ENCODE data around the gene ACTL9.

The ACTL9 gene

DNA sequence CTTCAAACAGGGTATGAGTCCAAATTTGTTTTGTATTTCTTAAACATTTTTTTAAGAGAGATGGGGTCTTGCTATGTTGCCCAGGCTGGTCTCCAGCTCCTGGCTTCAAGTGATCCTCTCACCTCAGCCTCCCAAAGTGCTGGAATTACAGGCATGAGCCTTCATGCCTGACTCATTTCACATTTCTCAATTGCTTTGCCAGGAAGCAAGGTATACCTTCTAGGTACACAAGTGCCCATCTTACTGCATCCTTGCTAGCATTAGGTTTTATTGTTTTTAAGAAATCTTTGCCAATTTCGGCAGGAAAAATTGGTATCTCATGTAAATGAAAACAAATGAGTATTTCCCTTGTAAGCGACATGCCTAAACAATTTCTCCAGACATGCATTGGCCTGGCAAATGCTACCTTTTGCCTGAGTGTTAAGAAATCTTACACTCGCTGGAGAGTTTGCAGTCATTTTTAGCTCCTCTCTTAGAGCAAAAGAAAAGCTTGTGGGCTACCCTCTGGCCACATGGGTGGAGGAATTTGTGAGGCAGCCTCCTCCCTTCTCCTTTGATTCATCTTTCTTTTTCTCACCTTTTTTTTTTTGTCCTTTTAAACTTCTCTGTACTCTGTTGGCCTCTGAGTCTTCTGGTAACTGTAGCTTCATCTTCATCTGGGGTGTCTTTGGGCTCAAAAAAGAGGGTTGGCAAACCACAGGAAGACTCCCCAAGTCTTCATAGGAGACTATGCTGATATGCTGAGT is 33.0 kb downstream of the ACTL9 start:
- Histone ChIP-seq H2AFZ (ENCODE audit: low read length, unreplicated experiment) (no peak overlapping the region), H3K27ac (ENCODE audit: low read depth, low read length) (no peak overlapping the region), H3K79me2 (ENCODE audit: control insufficient read depth, insufficient read depth, low read length, unreplicated experiment) (no peaks in the 10 kb centered on the region), H3K4me3 (ENCODE audit: low read depth, low read length) (no peak overlapping the region), H3K4me1 (ENCODE audit: control insufficient read depth, insufficient read depth, low read length, unreplicated experiment) (no peaks in the 10 kb centered on the region), H3K36me3 (ENCODE audit: insufficient read depth, low read length) (no peaks in the 10 kb centered on the region), H3K27me3 (ENCODE audit: insufficient read depth, low read length) (peaks cover 21% of the 10 kb centered on the region)

DNA sequence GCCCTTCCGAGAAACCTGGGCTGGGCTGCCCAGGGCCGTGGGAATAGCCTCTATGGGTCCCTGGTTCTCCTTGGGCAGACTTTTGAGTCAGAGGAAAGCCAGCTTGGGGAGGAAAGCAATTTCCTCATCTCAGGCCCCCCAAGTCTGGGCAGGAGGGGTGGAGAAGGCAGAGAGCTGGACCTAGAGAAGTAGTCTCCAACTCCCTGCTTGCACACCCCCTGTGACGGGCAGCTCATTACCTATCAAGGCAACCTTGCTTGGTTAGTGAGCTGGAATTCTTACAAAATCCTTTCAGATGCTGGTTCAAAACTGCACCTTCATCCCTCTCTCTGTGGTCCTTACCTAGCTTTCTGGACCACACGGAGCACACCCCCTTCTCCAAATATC is 33.9 kb downstream of the ACTL9 start:
- Histone ChIP-seq H3K27ac (ENCODE audit: low read depth, low read length) (no peak overlapping the region), H3K4me3 (ENCODE audit: low read depth, low read length) (no peak overlapping the region)

GRCh38 chr19:8663920-8664670 is 34.5 kb downstream of the ACTL9 start:
- no peaks in the 10 kb centered on the region for H3K79me2 ChIP-seq (ENCODE audit: control insufficient read depth, insufficient read depth, low read length, unreplicated experiment)
- no peaks in the 10 kb centered on the region for H3K4me1 ChIP-seq (ENCODE audit: control insufficient read depth, insufficient read depth, low read length, unreplicated experiment)
- H3K27ac ChIP-seq (ENCODE audit: low read depth, low read length) = no peak overlapping the region
- no peaks in the 10 kb centered on the region for H3K36me3 ChIP-seq (ENCODE audit: insufficient read depth, low read length)
- peaks cover 16% of the 10 kb centered on the region; the same call in 1 of the 2 replicates for H3K27me3 ChIP-seq (ENCODE audit: insufficient read depth, low read length)
- no peak overlapping the region for H3K4me3 ChIP-seq (ENCODE audit: low read depth, low read length)
- H2AFZ ChIP-seq (ENCODE audit: low read length, unreplicated experiment) = no peak overlapping the region

More for the DNA sequence above, 33.9 kb downstream of the ACTL9 start:
- Histone ChIP-seq H3K4me1 (ENCODE audit: control insufficient read depth, insufficient read depth, low read length, unreplicated experiment) (no peaks in the 10 kb centered on the region), H3K27me3 (ENCODE audit: insufficient read depth, low read length) (peaks cover 20% of the 10 kb centered on the region), H3K36me3 (ENCODE audit: insufficient read depth, low read length) (no peaks in the 10 kb centered on the region), H3K79me2 (ENCODE audit: control insufficient read depth, insufficient read depth, low read length, unreplicated experiment) (no peaks in the 10 kb centered on the region), H2AFZ (ENCODE audit: low read length, unreplicated experiment) (no peak overlapping the region)

DNA sequence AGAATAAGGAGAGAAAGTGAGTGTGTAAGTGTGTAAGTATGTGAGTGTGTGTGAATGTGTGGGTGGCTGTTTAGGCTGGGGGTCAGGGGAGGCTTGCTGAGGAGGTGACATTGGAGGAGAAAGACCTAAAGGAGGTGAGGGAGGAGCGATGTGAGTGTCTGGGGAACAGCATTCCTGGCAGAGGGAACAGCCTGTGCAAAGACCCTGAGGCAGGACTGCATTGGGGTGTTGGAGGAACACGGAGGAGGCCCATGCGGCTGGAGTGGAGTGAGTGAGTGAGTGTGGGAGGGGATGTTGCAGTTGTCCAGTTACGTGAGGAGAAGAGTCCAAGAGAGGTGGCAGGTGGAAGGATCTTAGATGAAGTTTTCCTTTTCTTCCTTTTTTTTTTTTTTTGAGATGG is 36.3 kb downstream of the ACTL9 start:
- Histone ChIP-seq H3K4me3 (ENCODE audit: low read depth, low read length) (no peak overlapping the region), H3K27ac (ENCODE audit: low read depth, low read length) (no peak overlapping the region), H2AFZ (ENCODE audit: low read length, unreplicated experiment) (no peak overlapping the region), H3K79me2 (ENCODE audit: control insufficient read depth, insufficient read depth, low read length, unreplicated experiment) (no peaks in the 10 kb centered on the region), H3K36me3 (ENCODE audit: insufficient read depth, low read length) (no peaks in the 10 kb centered on the region), H3K27me3 (ENCODE audit: insufficient read depth, low read length) (peaks cover 18% of the 10 kb centered on the region), H3K4me1 (ENCODE audit: control insufficient read depth, insufficient read depth, low read length, unreplicated experiment) (no peaks in the 10 kb centered on the region)

- H3K4me1 ChIP-seq (ENCODE audit: control insufficient read depth, insufficient read depth, low read length, unreplicated experiment) = no peaks in the 10 kb centered on the region
Observed at GRCh38 chr19:8659905-8660304, 38.7 kb downstream of the ACTL9 start.

GRCh38 chr19:8657869-8658268 is 40.7 kb downstream of the ACTL9 start:
- no peak overlapping the region for H3K27ac ChIP-seq (ENCODE audit: low read depth, low read length)
- H3K27me3 ChIP-seq (ENCODE audit: insufficient read depth, low read length) = peaks cover 11% of the 10 kb centered on the region
- H3K36me3 ChIP-seq (ENCODE audit: insufficient read depth, low read length) = no peaks in the 10 kb centered on the region
- no peak overlapping the region for H3K4me3 ChIP-seq (ENCODE audit: low read depth, low read length)
- H3K79me2 ChIP-seq (ENCODE audit: control insufficient read depth, insufficient read depth, low read length, unreplicated experiment) = no peaks in the 10 kb centered on the region
- H3K4me1 ChIP-seq (ENCODE audit: control insufficient read depth, insufficient read depth, low read length, unreplicated experiment) = no peaks in the 10 kb centered on the region
- H2AFZ ChIP-seq (ENCODE audit: low read length, unreplicated experiment) = no peak overlapping the region

More at GRCh38 chr19:8659905-8660304, 38.7 kb downstream of the ACTL9 start:
- Histone ChIP-seq H2AFZ (ENCODE audit: low read length, unreplicated experiment) (no peak overlapping the region), H3K27me3 (ENCODE audit: insufficient read depth, low read length) (peaks cover 16% of the 10 kb centered on the region), H3K27ac (ENCODE audit: low read depth, low read length) (no peak overlapping the region), H3K79me2 (ENCODE audit: control insufficient read depth, insufficient read depth, low read length, unreplicated experiment) (no peaks in the 10 kb centered on the region), H3K4me3 (ENCODE audit: low read depth, low read length) (no peak overlapping the region), H3K36me3 (ENCODE audit: insufficient read depth, low read length) (no peaks in the 10 kb centered on the region)

- H3K79me2 ChIP-seq (ENCODE audit: control insufficient read depth, insufficient read depth, low read length, unreplicated experiment) = no peaks in the 10 kb centered on the region
- no peak overlapping the region for H3K4me3 ChIP-seq (ENCODE audit: low read depth, low read length)
- no peaks in the 10 kb centered on the region for H3K36me3 ChIP-seq (ENCODE audit: insufficient read depth, low read length)
- no peak overlapping the region for H3K27ac ChIP-seq (ENCODE audit: low read depth, low read length)
- H3K4me1 ChIP-seq (ENCODE audit: control insufficient read depth, insufficient read depth, low read length, unreplicated experiment) = no peaks in the 10 kb centered on the region
- H3K27me3 ChIP-seq (ENCODE audit: insufficient read depth, low read length) = peaks cover 11% of the 10 kb centered on the region
- H2AFZ ChIP-seq (ENCODE audit: low read length, unreplicated experiment) = no peak overlapping the region
Observed at GRCh38 chr19:8655340-8655709, 43.3 kb downstream of the ACTL9 start.

DNA sequence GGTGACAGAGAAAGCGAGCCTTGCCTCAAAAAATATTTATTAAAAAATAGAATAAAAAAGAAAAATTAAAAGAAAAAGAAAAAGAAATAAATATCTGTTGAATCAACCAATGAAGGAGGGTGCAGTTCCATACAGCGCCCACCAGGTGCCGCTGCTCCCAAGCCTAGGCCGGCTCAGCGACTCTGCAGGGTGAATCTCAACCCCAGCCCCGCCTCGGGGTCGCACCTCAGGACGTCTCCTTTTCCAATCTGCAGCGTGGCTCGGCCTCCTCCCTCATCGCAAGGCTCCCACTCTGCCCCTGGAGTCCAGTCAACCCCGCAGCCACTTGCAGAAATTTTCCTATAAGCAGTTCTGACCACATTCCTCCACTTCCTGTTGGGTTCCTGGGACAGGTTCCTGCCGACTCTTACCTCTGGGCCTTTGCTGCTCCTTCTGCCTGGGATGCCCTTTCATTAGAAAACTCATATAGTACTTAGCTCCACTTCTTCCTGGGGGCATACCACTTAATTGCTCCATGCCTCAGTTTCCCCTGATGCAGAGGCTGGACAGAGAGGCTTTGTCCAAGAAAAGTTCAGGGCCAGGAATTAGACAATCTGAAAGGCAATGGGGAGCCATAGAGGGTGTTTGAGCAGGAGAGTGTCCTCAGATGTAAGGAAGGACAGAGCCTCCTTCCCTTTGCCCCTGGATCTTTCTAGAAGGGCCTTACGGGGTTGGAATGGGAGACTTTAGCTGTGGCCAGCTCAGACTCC is 43.8 kb downstream of the ACTL9 start:
- Histone ChIP-seq H3K79me2 (ENCODE audit: control insufficient read depth, insufficient read depth, low read length, unreplicated experiment) (no peaks in the 10 kb centered on the region), H3K27me3 (ENCODE audit: insufficient read depth, low read length) (peaks cover 11% of the 10 kb centered on the region), H3K27ac (ENCODE audit: low read depth, low read length) (no peak overlapping the region), H2AFZ (ENCODE audit: low read length, unreplicated experiment) (no peak overlapping the region), H3K4me3 (ENCODE audit: low read depth, low read length) (no peak overlapping the region), H3K4me1 (ENCODE audit: control insufficient read depth, insufficient read depth, low read length, unreplicated experiment) (no peaks in the 10 kb centered on the region), H3K36me3 (ENCODE audit: insufficient read depth, low read length) (no peaks in the 10 kb centered on the region)

DNA sequence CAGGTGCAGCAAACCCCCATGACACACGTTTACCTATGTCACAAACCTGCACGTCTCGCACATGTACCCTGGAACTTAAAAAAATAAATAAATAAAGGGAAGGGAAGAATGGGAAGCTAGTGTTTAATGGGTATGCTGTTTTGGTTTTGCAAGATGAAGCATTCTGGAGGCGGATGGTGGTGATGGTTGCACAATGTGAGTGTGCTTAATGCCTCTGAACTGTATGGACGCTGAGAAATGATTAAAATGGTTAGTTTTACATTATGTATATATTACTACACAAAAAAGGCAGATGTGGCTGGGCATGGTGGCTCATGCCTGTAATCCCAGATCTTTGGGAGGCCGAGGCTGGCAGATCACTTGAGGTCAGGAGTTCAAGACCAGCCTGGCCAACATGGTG is 50.4 kb downstream of the ACTL9 start:
- Histone ChIP-seq H3K4me3 (ENCODE audit: low read depth, low read length) (no peak overlapping the region), H3K36me3 (ENCODE audit: insufficient read depth, low read length) (no peaks in the 10 kb centered on the region), H3K79me2 (ENCODE audit: control insufficient read depth, insufficient read depth, low read length, unreplicated experiment) (no peaks in the 10 kb centered on the region), H3K27ac (ENCODE audit: low read depth, low read length) (no peak overlapping the region), H3K27me3 (ENCODE audit: insufficient read depth, low read length) (0 out of 2 replicates have a peak, but pooled peaks cover 8% of the 10 kb centered on the region), H2AFZ (ENCODE audit: low read length, unreplicated experiment) (no peak overlapping the region), H3K4me1 (ENCODE audit: control insufficient read depth, insufficient read depth, low read length, unreplicated experiment) (no peaks in the 10 kb centered on the region)
